SK-N-SH (cell line): ENCODE data around the gene PF4V1. TPM values are rescaled to one million over a fixed set of nuclear protein-coding genes. Genes with fewer than 3 reads are reported as not detected.

Experiments used
- CTCF ChIA-PET: fragments of 300-600, 350-600 bp; formaldehyde crosslinking; extraction: SDS; loops from one replicate; lab custom pipeline; 2021; lab: Yijun Ruan, JAX
- POLR2A ChIA-PET: fragments of 350-600 bp; sonication (Branson Sonifier 250); formaldehyde crosslinking; extraction: SDS; loops from one replicate; lab custom pipeline; 2020; ENCODE audit warnings: antibody characterized with exemption, inconsistent platforms; lab: Yijun Ruan, JAX
- DNase-seq: peaks from one replicate; pipeline ENCODE4 v3.0.0; 2012
- H2AFZ ChIP-seq: fragments of 200-600 bp; sonication (generic); 2 replicates; pipeline ENCODE4 v1.8.1; 2016; ENCODE audit warnings: antibody characterized with exemption, mild to moderate bottlenecking, low read depth
- H3F3A ChIP-seq: fragments of 200-600 bp; sonication (generic); replicated peaks from 2 replicates; pipeline ENCODE3; 2016; ENCODE audit warnings: antibody characterized with exemption, mild to moderate bottlenecking; ENCODE audit not compliant: insufficient read depth
- H3K27ac ChIP-seq, 2 experiments: fragments of 200-500 bp in 1 of 2; fragments of 200-600 bp in 1 of 2; sonication (Bioruptor generic) in 1 of 2; sonication (generic), shearing (Covaris generic) in 1 of 2; 2 replicates each; pipeline versions ENCODE4 v1.5.1 to v1.6.1; 2014 to 2016; ENCODE audit warnings: low read depth in 2 of 2, inconsistent platforms in 1 of 2, low read length in 1 of 2, mild to moderate bottlenecking in 1 of 2, mixed read lengths in 1 of 2
- H3K27me3 ChIP-seq: fragments of 200-600 bp; sonication (generic), shearing (Covaris generic); 2 replicates; pipeline ENCODE4 v1.6.1; 2016; ENCODE audit warnings: mixed run types; ENCODE audit not compliant: insufficient read depth
- H3K36me3 ChIP-seq, 2 experiments: fragments of 200-500 bp in 1 of 2; fragments of 200-600 bp in 1 of 2; sonication (Bioruptor generic) in 1 of 2; sonication (generic) in 1 of 2; replicated peaks in 1 of 2; 2 replicates each; pipeline versions ENCODE3 to v1.5.1; 2014 to 2016; ENCODE audit warnings: low read length in 1 of 2, mild to moderate bottlenecking in 1 of 2; ENCODE audit not compliant: insufficient read depth in 2 of 2, control insufficient read depth in 1 of 2
- H3K4me1 ChIP-seq, 2 experiments: fragments of 200-500 bp in 1 of 2; fragments of 200-600 bp in 1 of 2; sonication (Bioruptor generic) in 1 of 2; sonication (generic), shearing (Covaris generic) in 1 of 2; 2 replicates each; pipeline versions ENCODE4 v1.5.1 to v1.6.1; 2014 to 2016; ENCODE audit warnings: low read depth in 1 of 2, low read length in 1 of 2, mixed run types in 1 of 2; ENCODE audit not compliant: insufficient read depth in 2 of 2, control insufficient read depth in 1 of 2
- H3K4me2 ChIP-seq: fragments of 200-600 bp; sonication (generic), shearing (Covaris generic); 2 replicates; pipeline ENCODE4 v1.6.1; 2017; ENCODE audit warnings: mixed run types
- H3K4me3 ChIP-seq, 2 experiments: fragments of 200-500 bp in 1 of 2; fragments of 200-600 bp in 1 of 2; sonication (Bioruptor generic) in 1 of 2; sonication (generic), shearing (Covaris generic) in 1 of 2; 2 replicates each; pipeline versions ENCODE4 v1.5.1 to v1.8.1; 2014 to 2016; ENCODE audit warnings: low read depth in 2 of 2, inconsistent platforms in 1 of 2, low read length in 1 of 2, mild to moderate bottlenecking in 1 of 2, mixed read lengths in 1 of 2, moderate library complexity in 1 of 2
- H3K79me2 ChIP-seq: fragments of 200-600 bp; sonication (generic); 2 replicates; pipeline ENCODE4 v1.8.1; 2017; ENCODE audit warnings: mild to moderate bottlenecking; ENCODE audit not compliant: insufficient read depth
- H3K9ac ChIP-seq: fragments of 200-600 bp; sonication (generic); 2 replicates; pipeline ENCODE4 v1.6.1; 2017; ENCODE audit warnings: mixed run types
- H3K9me2 ChIP-seq: fragments of 200-600 bp; sonication (generic); 2 replicates; pipeline ENCODE4 v1.6.1; 2017; ENCODE audit warnings: mixed run types
- H3K9me3 ChIP-seq: fragments of 200-600 bp; sonication (generic); 2 replicates; pipeline ENCODE4 v1.6.1; 2017; ENCODE audit warnings: mixed run types, mild to moderate bottlenecking, moderate library complexity
- H4K20me1 ChIP-seq: fragments of 200-600 bp; sonication (generic); 2 replicates; pipeline ENCODE4 v1.6.1; 2017; ENCODE audit warnings: mild to moderate bottlenecking, mixed run types; ENCODE audit not compliant: insufficient read depth
- CHD2 ChIP-seq: fragments of 150-350 bp; IDR thresholded peaks from 2 replicates; pipeline ENCODE4 v1.6.1; 2018; ENCODE audit warnings: low read length; ENCODE audit not compliant: partially characterized antibody
- FOSL2 ChIP-seq: IDR thresholded peaks from 2 replicates; pipeline ENCODE4 v1.4.0; 2012; ENCODE audit warnings: low read depth, mild to moderate bottlenecking, moderate library complexity, borderline replicate concordance
- FOXJ3 ChIP-seq: sonication (generic); formaldehyde crosslinking; IDR thresholded peaks from 2 replicates; pipeline ENCODE4 v1.5.1; 2020; ENCODE audit warnings: mild to moderate bottlenecking, missing genetic modification reagents
- FOXM1 ChIP-seq: IDR thresholded peaks from 2 replicates; pipeline ENCODE4 v1.4.0; 2012; ENCODE audit warnings: low read depth, mild to moderate bottlenecking
- GABPA ChIP-seq: IDR thresholded peaks from 2 replicates; pipeline ENCODE4 v1.4.0; 2012; ENCODE audit warnings: low read depth, mild to moderate bottlenecking
- GATA2 ChIP-seq: sonication (generic); formaldehyde crosslinking; IDR thresholded peaks from 2 replicates; pipeline ENCODE4 v1.5.0; 2020; ENCODE audit warnings: mild to moderate bottlenecking, missing genetic modification reagents
- MEF2A ChIP-seq: IDR thresholded peaks from 2 replicates; pipeline ENCODE4 v1.4.0; 2012; ENCODE audit warnings: low read depth, borderline replicate concordance
- MXI1 ChIP-seq: IDR thresholded peaks from 2 replicates; pipeline ENCODE4 v1.6.1; 2012; ENCODE audit warnings: mild to moderate bottlenecking, low read depth, low read length, improper control_type of control experiment
- NFIC ChIP-seq: IDR thresholded peaks from 2 replicates; pipeline ENCODE4 v1.4.0; 2012; ENCODE audit warnings: borderline replicate concordance
- NRF1 ChIP-seq: IDR thresholded peaks from 2 replicates; pipeline ENCODE4 v1.6.1; 2012; ENCODE audit warnings: low read depth, mild to moderate bottlenecking, low read length
- POLR2AphosphoS5 ChIP-seq: IDR thresholded peaks from 2 replicates; pipeline ENCODE4 v1.6.1; 2012; ENCODE audit warnings: low read depth, low read length
- RCOR1 ChIP-seq: fragments of 150-350 bp; IDR thresholded peaks from 2 replicates; pipeline ENCODE4 v1.6.1; 2017; ENCODE audit warnings: antibody characterized with exemption, low read length
- RXRA ChIP-seq: IDR thresholded peaks from 2 replicates; pipeline ENCODE4 v1.4.0; 2012; ENCODE audit warnings: low read depth, mild to moderate bottlenecking, borderline replicate concordance
- SIN3A ChIP-seq: IDR thresholded peaks from 2 replicates; pipeline ENCODE4 v1.6.1; 2012; ENCODE audit warnings: low read depth, mild to moderate bottlenecking, low read length, moderate library complexity, borderline replicate concordance
- TAF1 ChIP-seq: IDR thresholded peaks from 2 replicates; pipeline ENCODE4 v1.6.1; 2012; ENCODE audit warnings: low read depth, mild to moderate bottlenecking, low read length, moderate library complexity, borderline replicate concordance
- TCF12 ChIP-seq: IDR thresholded peaks from 2 replicates; pipeline ENCODE4 v1.4.0; 2012
- TEAD4 ChIP-seq: IDR thresholded peaks from 2 replicates; pipeline ENCODE4 v1.4.0; 2012; ENCODE audit warnings: mild to moderate bottlenecking, borderline replicate concordance; ENCODE audit not compliant: insufficient read depth
- WGBS: methylation state at CpG from one replicate; pipeline ENCODE4 v1.1.6; 2017; ENCODE audit warnings: low lambda C conversion rate; 5-methylcytosine and 5-hydroxymethylcytosine counted together
- polyA plus RNA-seq, 3 experiments: library from polyadenylated mRNA; depleted of rRNA; stranded (reverse); fragments of >200 nt; gene quantifications; 2 replicates each; pipeline ENCODE4 v1.2.3, GENCODE V29; 2012
- TF ChIP-seq, protein P1 (sequence below): fragments of 150-350 bp; IDR thresholded peaks from 2 replicates; pipeline ENCODE4 v1.6.1; 2016; ENCODE audit warnings: mild to moderate bottlenecking, low read depth, low read length
- TF ChIP-seq, protein P2 (sequence below): IDR thresholded peaks from 2 replicates; pipeline ENCODE4 v1.6.1; 2012; ENCODE audit warnings: mild to moderate bottlenecking, low read depth, low read length, moderate library complexity
- TF ChIP-seq, protein P3 (sequence below): IDR thresholded peaks from 2 replicates; pipeline ENCODE4 v1.4.0; 2012; ENCODE audit warnings: low read depth
- TF ChIP-seq, protein P4 (sequence below): fragments of 150-350 bp; IDR thresholded peaks from 2 replicates; pipeline ENCODE4 v1.6.1; 2017; ENCODE audit warnings: antibody characterized with exemption, low read length, low read depth, borderline replicate concordance

The PF4V1 gene
- polyA plus RNA-seq, 1 of the 3 experiments (the other 2 are of a cell fraction), result not detected

DNA sequence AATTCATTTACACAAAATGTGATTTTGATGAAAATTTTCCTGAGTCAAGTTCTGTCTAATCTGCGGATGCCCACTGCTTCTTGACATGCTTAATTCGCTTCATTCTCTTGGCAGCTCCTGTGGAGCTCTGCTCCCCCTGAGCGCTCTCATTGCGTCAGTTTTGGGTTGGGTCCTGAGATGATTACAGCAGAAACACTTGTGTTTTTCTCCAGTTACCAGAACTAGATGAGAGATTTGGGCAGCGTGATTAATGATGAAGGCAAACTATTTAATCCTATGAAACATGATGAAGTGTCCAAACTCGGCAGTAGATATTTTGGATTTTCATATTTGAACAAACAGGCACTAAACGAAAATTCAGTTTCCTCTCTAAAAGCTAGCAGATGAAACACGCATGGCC lies 11.9 kb downstream of the PF4V1 start:
- CTCF ChIA-PET, result interaction anchor here (0.5 kb wide), 1 partner anchor 17 kb away, joined by 4 read pairs; no protein-coding TSS in a partner anchor
- 11% methylated on average over 8 of the region's 8 CpGs for WGBS

DNA sequence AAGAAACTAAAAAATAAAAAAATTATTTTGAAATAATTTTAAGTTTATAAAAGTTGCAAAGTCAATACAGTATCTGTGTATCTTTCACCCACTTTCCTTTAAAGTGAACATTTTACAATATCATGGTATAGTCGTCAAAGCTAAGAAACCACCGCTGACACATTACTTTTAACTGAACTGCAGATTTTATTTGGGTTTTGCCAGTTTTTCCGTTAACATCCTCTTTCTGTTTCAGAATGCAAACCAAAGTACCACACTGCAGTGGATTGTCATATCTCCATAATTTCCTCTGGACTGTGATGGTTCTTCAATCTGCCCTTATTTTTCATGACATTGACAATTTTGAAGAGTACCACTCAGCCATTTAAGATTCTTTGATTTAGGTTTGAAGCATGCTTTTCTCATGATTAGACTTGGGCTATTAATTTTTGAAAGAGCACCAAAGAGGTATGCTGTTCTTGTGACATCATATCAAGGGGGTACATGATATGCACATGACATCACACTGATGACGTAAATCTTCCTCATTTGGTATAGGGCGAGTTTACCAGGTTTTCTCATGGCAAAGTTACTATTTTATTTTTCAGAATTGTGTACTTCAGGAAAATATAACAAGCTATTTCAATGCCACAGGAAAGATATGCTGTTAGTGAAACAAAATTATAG lies 12.5 kb downstream of the PF4V1 start:
- ChIA-PET CTCF (no interaction called here), POLR2A (no interaction called here)
- no peaks in the 10 kb centered on the region for H3K4me1 ChIP-seq
- TF ChIP-seq, protein P1, sequence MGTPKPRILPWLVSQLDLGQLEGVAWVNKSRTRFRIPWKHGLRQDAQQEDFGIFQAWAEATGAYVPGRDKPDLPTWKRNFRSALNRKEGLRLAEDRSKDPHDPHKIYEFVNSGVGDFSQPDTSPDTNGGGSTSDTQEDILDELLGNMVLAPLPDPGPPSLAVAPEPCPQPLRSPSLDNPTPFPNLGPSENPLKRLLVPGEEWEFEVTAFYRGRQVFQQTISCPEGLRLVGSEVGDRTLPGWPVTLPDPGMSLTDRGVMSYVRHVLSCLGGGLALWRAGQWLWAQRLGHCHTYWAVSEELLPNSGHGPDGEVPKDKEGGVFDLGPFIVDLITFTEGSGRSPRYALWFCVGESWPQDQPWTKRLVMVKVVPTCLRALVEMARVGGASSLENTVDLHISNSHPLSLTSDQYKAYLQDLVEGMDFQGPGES, result no peak
- TF ChIP-seq RXRA (no peak), CHD2 (no peak), NRF1 (no peak), MEF2A (no peak), FOSL2 (no peak), FOXJ3 (CRISPR knock-in tag) (no peak), GATA2 (CRISPR knock-in tag) (no peak), NFIC (no peak), MXI1 (no peak), GABPA (no peak), POLR2AphosphoS5 (no peak), FOXM1 (no peak), SIN3A (no peak), TEAD4 (no peak)
- TF ChIP-seq, protein P2, sequence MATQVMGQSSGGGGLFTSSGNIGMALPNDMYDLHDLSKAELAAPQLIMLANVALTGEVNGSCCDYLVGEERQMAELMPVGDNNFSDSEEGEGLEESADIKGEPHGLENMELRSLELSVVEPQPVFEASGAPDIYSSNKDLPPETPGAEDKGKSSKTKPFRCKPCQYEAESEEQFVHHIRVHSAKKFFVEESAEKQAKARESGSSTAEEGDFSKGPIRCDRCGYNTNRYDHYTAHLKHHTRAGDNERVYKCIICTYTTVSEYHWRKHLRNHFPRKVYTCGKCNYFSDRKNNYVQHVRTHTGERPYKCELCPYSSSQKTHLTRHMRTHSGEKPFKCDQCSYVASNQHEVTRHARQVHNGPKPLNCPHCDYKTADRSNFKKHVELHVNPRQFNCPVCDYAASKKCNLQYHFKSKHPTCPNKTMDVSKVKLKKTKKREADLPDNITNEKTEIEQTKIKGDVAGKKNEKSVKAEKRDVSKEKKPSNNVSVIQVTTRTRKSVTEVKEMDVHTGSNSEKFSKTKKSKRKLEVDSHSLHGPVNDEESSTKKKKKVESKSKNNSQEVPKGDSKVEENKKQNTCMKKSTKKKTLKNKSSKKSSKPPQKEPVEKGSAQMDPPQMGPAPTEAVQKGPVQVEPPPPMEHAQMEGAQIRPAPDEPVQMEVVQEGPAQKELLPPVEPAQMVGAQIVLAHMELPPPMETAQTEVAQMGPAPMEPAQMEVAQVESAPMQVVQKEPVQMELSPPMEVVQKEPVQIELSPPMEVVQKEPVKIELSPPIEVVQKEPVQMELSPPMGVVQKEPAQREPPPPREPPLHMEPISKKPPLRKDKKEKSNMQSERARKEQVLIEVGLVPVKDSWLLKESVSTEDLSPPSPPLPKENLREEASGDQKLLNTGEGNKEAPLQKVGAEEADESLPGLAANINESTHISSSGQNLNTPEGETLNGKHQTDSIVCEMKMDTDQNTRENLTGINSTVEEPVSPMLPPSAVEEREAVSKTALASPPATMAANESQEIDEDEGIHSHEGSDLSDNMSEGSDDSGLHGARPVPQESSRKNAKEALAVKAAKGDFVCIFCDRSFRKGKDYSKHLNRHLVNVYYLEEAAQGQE, result no peak
- TF ChIP-seq, protein P3, sequence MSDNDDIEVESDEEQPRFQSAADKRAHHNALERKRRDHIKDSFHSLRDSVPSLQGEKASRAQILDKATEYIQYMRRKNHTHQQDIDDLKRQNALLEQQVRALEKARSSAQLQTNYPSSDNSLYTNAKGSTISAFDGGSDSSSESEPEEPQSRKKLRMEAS, result no peak
- TF ChIP-seq, protein P4, sequence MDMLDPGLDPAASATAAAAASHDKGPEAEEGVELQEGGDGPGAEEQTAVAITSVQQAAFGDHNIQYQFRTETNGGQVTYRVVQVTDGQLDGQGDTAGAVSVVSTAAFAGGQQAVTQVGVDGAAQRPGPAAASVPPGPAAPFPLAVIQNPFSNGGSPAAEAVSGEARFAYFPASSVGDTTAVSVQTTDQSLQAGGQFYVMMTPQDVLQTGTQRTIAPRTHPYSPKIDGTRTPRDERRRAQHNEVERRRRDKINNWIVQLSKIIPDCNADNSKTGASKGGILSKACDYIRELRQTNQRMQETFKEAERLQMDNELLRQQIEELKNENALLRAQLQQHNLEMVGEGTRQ, result no peak

More for the DNA sequence above, 11.9 kb downstream of the PF4V1 start:
- no peaks in the 10 kb centered on the region for H3K4me1 ChIP-seq
- no peak overlapping the region for H3K9ac ChIP-seq
- no peak overlapping the region for H3K27ac ChIP-seq
- POLR2A ChIA-PET, result no interaction called here
- H4K20me1 ChIP-seq, result no peaks in the 10 kb centered on the region
- no peaks in the 10 kb centered on the region for H3K9me2 ChIP-seq
- no peaks in the 10 kb centered on the region for H3K36me3 ChIP-seq
- peaks cover 51% of the 10 kb centered on the region for H3K27me3 ChIP-seq
- H3K79me2 ChIP-seq, result no peaks in the 10 kb centered on the region
- no peak overlapping the region for H3K4me3 ChIP-seq
- no peak for DNase-seq
- TF ChIP-seq MEF2A (no peak), TAF1 (no peak), RCOR1 (no peak), POLR2AphosphoS5 (no peak), TCF12 (no peak), FOSL2 (no peak)
- TF ChIP-seq, protein P4, result no peak
- TF ChIP-seq, all 33 proteins: peak for 0
- Histone ChIP-seq H2AFZ (no peak overlapping the region), H3K4me2 (no peak overlapping the region), H3K9me3 (no peaks in the 10 kb centered on the region), H3F3A (no peaks in the 10 kb centered on the region)

More for the DNA sequence above, 12.5 kb downstream of the PF4V1 start:
- no peaks in the 10 kb centered on the region for H3K9me2 ChIP-seq
- DNase-seq, result no peak
- H3K27me3 ChIP-seq, result peaks cover 56% of the 10 kb centered on the region
- no peak overlapping the region for H3K9ac ChIP-seq
- no peaks in the 10 kb centered on the region for H4K20me1 ChIP-seq
- no peak overlapping the region for H3K4me3 ChIP-seq
- no peak overlapping the region for H3K27ac ChIP-seq
- no peak overlapping the region for H2AFZ ChIP-seq
- H3F3A ChIP-seq, result no peaks in the 10 kb centered on the region
- 2% methylated on average over 5 of the region's 5 CpGs for WGBS
- no peak overlapping the region for H3K4me2 ChIP-seq
- H3K9me3 ChIP-seq, result no peaks in the 10 kb centered on the region
- no peaks in the 10 kb centered on the region for H3K79me2 ChIP-seq
- no peaks in the 10 kb centered on the region for H3K36me3 ChIP-seq
